GM18526 (cell line): ENCODE measurements around the gene TMOD4.

Experiments used
- POLR2A ChIP-seq: IDR thresholded peaks from 3 replicates; pipeline ENCODE4 v1.6.1; 2011; ENCODE audit not compliant: insufficient read length; ENCODE audit errors: extremely low read depth

Gene TMOD4

DNA sequence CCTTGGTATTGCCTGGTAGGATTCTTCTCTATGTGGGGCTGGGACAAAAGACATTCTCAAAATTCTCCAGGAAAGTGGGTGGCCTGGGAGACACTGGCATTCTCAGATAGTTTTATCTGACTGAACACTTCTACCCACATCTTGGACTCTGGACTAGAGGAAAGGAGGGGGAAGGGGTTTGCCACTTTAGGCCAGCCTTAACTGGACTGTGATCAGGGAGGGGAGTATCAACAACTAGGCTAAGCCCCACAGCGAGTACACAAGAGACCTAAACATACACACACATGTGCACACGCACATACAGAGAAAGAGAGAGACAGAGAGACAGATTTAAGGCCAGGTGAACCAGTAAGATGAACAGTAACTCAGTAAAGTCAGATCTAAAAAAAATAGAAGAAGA, 28.1 kb downstream of the TMOD4 start:
- TF ChIP-seq POLR2A, result no peak

DNA sequence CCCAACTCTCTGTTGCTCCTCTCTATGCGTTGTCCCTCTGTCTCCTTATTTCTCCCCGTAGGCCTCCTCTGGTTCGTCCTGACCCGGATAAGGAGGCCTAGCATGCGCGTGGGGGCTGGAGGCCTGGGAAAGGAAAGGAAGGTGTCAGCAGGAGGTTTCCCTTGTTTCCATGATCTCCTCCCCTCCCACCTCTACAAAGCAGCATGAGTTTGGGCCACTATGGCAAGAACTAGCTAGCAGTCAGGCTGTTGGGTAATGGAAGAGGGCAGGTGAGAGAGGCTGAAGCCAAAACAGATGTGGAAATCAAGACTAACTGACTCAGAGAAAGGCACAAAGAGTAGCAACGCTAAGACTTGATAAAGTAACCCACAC, 28.7 kb downstream of the TMOD4 start:
- no peak for TF ChIP-seq POLR2A

DNA sequence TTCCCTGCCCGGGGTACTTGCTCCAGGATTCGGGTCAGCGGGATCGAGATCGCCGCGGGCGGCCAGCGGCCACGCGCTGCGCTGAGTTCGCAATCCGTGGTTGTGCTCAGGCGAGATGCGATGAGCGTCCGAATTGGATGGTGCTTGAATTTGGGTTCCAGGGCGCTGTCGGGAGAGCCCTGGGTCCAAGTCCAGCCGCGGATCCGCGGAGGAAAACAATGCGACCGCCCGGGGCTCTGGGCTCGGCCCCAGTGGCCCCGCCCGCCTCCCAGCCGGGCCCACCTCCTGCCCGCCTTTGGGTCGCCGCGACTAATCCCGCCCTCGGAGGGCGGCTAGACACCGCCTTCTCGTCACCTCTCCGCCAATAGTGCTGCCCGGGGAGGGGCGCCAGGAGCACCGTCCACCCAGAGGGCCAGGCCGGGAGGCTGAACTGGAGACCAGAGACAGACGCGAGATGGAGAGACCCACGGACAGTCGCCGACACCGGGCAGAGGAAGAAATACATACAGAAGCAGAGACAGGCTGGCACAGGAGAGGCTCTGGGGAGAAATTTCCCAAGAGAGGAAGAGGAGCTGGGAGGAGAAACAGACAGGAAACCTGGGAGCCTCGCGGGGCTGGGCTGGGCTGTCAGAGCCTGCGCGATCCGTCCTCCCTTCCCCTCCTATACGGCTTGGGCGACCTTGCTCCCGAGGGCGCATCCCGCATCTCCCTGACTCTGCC, 29.2 kb downstream of the TMOD4 start, which contains the start of gene SEMA6C:
TSS of gene SEMA6C (minus strand) at position 220 of the 720 bp plus-strand sequence. CDS start 4,010 bp downstream, outside the sequence.
- TF ChIP-seq POLR2A, result no peak

DNA sequence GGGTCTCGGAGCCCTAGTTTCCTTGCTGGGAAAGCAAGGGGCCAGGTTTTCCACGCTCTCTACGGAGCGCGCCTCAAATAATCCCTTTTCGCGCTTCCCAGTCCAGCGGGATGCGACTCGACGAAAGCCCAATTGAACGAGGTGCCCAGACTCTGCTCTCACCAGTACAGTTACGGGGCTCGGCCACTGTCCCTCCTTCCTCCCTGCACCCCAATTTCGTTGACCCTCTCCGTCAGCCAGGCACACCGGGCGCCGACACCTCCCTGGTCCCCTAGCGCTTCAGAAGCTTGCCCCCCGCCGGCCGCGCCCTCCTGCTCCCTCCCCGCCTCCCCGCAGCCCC, 29.7 kb downstream of the TMOD4 start:
- TF ChIP-seq POLR2A, result no peak

DNA sequence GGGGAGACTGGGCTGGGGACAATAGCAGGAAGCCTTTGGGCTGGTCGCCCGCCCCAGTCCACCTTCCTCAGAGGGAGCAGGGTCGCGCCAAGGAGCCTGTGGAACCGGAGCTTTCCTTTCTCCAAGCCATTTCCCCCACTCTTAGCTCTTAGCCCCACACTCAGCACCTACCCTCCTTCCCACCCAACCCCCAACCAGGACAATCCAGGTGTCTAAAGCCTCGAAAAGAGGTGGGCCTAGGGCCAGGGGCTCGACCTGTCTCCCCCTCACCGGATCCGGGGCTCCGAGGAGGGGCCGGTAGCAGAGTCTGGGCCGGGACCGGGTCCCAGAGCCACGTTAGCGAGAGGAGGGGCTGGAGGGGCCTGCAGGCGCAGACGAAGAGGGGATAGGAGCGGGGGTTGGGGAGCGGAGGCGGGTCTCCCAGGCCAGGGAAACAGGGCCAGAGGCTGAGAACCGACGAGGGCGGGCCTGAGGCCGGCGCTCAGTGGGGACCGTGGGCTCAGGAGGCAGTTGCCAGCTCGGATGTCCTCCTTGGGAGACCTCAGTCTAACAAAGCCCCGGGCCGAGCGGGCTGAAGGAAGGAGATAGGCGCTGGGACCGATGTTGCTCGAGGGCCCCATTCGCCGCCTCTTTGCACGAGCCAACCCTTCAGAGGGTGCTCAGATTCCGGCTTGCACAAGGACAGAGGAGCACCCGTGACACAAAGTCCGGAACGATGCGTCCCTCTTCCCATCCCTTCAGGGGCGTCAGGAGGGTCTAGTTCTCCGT, 30.3 kb downstream of the TMOD4 start:
- TF ChIP-seq POLR2A, result no peak

DNA sequence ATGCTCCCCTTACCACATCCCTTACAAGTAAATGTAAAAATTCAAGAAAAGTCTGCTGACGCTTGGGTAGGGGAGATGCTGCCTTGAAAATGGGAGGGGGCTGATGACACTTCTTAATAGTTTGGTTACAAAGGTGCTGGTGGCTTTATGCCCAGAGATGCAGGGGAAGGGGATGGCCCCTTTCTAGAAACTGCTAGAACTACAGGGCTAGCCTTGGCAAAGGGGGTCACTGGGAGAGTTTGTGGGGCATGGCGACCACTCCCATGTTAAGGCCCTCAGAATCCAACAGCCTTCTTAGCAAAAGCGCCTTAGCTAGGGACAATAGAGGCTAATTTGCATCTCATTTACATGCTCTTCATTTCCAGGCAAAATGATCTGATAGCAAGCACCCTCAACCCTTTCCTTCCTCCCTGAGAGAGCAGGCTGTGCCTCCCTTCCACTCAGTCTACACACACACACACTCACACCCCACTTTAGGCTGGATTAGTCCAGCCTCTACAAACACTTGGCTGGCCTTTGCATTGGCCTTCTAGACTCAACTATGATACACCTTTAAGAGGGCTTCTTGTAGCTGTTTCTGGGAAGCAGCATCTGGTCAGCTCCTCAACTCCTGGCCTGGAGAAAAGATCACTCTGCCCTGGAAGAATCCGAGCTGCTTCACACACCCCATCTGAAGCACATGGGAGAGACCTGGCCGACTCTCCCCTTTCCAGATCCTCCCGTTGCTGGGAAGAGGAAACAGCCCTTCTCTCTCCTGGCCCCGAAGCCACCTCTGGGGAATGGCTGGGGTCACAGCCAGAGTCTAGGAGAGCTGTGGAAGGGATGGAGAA, 31.1 kb downstream of the TMOD4 start:
- no peak for TF ChIP-seq POLR2A

DNA sequence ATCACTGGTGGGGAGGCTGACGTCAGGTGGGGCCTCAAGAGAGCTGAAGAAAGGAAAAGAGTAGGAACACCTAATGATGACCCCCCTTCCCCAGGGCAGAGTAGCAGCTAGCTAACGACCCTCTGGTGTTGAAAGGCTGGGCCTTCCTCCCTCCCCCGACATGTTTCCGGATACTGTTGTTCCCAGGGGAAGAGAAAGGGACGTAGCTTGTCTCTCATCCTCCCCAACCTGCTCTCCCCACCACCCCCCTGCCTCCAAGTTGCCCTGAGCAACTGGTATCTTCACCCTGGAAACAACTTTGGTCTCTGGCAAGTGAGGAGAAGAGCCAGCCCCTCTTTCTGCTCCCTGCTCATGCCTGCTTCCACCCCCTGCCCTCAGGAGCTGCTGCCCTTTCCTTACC, 31.8 kb downstream of the TMOD4 start:
- no peak for TF ChIP-seq POLR2A

DNA sequence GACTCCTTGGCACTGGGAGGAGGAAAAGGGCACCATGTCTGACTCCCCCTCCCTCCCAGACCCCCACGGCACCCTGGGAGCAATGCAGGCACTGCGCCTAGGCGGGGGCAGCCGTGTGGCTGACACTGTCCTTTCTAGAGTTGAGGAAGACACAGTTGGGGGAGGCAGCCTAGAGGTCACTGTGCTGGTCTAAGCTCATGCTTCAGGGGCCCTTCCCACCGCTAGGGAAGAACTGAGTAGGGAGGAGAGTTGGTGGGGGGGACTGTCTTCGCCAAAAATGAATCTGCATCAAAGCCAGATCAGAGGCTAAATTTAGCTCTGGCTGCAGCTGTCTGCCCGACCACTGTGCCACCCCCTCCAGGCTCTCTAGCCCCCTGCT, 32.7 kb downstream of the TMOD4 start:
- no peak for TF ChIP-seq POLR2A

DNA sequence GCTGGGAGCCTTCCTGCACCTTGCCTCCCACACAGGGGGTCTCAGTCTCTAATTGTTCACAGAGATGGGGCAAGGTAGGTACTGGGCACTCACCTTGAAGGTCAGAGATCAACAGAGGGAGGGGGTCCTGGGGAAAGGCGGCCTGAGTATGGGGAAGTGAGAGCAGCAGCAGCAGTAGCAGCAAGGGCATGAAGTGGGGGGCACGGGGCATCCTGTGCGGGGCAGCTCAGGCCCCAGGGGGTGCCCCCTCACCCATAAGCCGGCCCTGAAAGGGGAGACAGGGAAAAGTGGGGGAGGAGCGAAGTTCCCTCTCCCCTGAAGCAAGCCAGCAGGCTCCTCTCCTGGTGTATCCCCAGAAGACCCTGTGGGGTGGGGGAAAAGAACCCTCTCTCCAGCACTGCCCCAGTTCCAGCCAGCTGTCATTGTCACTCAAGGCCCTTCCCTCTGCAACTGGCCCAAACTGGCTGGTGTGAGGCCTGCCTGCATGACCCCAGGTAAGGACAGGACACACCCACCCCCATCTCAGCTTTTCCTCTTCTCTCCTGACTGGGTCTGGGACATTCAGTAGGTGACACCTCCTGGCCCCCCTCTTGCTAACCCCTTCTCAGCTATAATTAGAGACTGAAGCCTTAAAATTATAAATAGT, 33.2 kb downstream of the TMOD4 start:
- TF ChIP-seq POLR2A, result no peak

DNA sequence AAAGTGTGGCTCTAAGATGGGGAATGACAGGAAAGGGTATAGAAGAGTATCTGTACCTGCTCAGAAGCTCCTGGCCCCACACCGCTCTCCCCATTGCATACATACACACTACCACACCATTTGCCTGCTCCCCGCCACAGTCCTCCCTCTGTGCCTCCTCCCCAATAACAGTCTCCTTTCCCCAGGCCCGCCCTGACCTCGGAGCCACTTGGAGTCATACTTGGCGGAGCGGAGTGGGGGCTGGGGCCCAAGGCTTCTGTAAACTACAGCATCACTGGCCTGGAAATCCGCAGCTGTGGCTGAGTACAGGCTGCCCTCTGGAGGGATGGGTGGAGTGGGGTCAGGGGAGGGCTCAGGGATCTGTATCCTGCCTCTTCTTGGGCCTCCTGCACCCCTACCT, 38.0 kb downstream of the TMOD4 start:
- TF ChIP-seq POLR2A, result no peak

DNA sequence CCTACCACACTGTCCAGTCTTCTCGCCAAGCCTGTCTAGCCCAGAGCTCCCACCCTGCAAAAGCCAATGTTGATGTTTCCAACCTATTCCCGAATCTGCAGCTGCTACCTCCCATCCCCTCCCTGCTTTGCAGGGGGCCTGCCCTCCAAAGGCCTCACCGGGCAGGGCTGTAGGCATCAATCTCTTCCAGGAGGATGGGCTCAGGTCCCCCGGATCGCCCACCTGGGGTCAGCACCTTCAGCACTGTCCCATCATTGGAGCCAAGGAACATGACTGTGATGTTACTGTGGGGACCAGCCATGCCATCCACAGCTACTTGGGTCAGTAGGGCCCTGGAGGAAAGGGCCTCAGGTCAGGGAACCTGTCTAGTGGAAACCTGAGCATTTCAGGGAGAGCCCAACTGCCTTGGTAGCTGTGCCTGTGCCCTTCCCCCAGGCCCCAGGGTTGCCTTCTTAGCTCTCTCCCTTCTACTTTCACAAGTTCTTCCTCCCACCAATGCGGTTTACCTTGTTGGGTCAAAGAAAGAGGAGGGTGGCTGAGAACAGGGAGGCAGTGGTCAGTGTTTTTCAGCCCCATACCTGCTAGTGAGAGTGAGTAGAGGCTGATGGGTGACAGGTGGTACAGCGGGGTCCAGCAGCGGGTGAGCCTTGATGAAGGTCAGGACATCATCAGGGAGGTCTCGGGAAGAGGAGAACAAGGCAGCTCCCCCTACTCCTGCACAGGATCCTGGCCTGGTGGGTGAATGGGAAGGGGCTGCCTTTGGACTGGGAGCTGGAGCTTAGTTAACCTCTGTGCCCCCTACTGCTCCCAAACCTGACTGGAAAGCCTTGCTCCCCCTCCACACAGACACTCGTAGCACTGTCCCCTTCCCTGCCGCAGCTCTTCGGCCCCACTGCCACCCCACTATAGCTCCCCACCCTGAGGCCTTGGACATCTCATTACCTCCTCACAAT, 40.1 kb downstream of the TMOD4 start:
- TF ChIP-seq POLR2A, result no peak

DNA sequence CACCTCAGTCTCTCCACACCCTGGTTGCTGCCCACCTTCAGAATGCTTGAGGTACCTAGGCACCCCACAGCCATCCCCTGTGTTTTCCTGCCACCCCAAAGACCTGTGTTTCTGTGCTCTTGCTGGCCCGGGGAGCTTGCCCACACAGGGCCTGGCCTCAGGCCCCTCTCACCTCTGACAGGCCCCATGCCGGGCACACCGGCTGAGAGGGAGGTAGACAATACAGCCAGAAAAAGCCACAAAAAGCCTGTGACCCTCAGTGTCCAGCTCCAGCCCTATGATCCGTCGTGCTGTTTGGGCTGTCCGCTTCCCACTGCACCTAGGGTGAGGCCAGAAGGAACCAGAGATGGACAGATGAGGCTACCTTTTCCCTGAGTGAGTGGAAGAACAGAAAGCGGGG, 40.8 kb downstream of the TMOD4 start:
- no peak for TF ChIP-seq POLR2A

DNA sequence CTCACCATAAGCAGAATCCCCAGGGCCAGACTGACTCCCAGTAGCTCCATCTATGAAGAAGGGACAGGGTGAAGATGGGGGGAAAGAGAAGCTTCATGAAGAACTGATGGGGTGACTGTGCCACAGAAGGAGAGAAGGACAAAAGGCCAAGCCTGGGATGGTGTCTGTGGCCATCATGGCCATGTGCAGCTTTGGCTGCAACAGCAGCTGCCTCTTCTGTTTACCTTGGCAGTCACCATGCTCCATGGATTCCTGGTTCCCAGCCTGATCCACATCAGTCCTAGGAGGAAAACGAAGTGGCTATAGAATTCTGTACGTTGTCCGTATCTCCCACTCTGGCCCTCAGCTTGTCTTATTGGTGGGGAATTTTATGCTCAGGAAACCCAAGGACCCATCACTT, 41.4 kb downstream of the TMOD4 start:
- no peak for TF ChIP-seq POLR2A

DNA sequence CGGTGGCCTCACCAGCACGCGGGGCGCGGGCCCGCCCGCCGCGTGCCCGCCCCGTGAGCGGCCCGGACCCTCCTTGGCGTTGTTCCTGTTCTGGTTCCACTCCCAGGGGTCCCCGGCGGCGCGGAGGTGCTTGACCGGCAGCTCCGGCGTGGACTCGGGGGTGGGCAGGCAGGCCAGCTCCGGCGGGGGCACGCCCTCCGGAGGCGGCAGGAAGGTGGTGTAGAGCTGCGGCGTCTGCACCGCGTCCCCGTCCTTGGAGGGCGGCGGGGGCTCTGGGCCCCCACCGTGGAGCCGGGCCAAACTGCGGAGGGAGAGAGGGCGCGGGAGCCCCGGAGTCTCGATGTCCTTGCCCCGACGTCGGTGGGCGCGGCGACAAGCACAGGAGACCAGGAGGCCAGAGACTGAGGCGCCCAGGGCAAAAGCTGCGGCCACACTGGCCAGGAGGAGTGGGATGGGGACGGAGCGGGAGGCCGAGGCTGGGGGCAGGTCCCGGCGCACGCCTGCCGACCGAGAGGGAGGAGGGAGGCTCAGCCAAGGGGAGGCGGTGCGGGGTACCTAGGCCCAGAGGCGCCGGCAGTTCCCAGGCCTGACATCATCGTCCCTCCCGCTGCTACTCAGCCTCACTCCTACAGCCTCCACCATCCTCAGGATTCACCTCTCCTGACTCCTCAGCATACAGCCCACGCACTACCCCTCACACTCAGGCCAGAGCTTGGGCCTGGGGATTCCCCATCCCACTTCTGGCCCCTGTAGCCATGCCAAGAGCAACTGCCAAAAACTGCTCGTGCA, 42.6 kb downstream of the TMOD4 start:
- no peak for TF ChIP-seq POLR2A
